ENCODE data around the gene MEOX1.
"Not testable (repeated sequence)": the region's sequence is repeated elsewhere in the genome, so short reads cannot be mapped to it uniquely, and the experiment has no call there.

The MEOX1 gene

DNA sequence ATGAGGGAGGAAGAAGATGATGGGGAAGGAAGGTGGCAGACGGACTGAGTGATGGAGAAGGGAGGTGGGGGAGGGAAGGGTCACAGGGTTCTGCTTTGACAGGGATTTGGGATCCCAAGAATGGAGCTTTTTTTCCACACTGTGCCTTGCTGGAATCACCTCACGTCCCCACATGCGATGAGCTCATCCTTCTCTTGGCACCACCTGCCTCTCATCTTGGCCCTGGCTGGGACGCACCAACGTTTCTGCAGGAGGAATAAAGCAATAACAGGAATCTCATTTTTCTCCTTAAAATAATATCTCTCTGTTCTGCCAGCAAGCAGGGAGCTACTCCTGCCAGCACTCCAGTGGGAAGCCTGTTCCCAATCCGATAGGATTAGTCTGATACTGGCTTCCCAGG, 47.8 kb downstream of the MEOX1 start:
- no peak overlapping the region for H3K4me3 ChIP-seq (ENCODE audit: low read length)
- no peaks in the 10 kb centered on the region for H3K9me3 ChIP-seq (replicated peaks; ENCODE audit: low read length)
- H3K36me3 ChIP-seq (ENCODE audit: insufficient read depth, low read length), result no peaks in the 10 kb centered on the region
- H3K9ac ChIP-seq (ENCODE audit: low read depth, low read length), result no peak overlapping the region
- peaks cover 50% of the 10 kb centered on the region for H3K27me3 ChIP-seq (ENCODE audit: control insufficient read depth, insufficient read depth, low read length)
- no peak overlapping the region for H3K4me2 ChIP-seq (ENCODE audit: low read length)
- no peaks in the 10 kb centered on the region for H3K4me1 ChIP-seq (ENCODE audit: control insufficient read depth, insufficient read depth, low read length)

DNA sequence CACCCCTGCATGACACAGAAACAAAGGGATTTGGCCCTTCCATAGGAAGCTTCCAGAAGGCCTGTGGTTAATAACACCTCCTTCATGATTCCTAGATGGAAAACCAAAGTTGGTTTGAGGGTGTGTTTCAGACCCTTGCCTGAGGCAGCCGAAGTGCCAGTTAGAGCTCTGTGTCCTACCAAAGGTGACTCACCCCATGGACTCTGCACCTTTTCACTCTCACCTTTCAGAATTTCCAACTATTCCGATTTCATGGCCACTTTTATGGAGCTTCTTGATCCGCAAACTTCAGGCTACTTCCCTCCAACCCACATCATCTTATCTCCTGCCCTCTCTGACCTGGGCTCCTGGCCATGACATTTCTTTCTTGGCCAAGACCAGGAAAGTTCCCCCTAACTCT, 49.2 kb downstream of the MEOX1 start:
- Histone ChIP-seq H3K4me3 (ENCODE audit: low read length) (no peak overlapping the region), H3K27me3 (ENCODE audit: control insufficient read depth, insufficient read depth, low read length) (peaks cover 43% of the 10 kb centered on the region), H3K9ac (ENCODE audit: low read depth, low read length) (no peak overlapping the region), H3K4me1 (ENCODE audit: control insufficient read depth, insufficient read depth, low read length) (no peaks in the 10 kb centered on the region), H3K36me3 (ENCODE audit: insufficient read depth, low read length) (no peaks in the 10 kb centered on the region), H3K9me3 (replicated peaks; ENCODE audit: low read length) (no peaks in the 10 kb centered on the region), H3K4me2 (ENCODE audit: low read length) (no peak overlapping the region)

DNA sequence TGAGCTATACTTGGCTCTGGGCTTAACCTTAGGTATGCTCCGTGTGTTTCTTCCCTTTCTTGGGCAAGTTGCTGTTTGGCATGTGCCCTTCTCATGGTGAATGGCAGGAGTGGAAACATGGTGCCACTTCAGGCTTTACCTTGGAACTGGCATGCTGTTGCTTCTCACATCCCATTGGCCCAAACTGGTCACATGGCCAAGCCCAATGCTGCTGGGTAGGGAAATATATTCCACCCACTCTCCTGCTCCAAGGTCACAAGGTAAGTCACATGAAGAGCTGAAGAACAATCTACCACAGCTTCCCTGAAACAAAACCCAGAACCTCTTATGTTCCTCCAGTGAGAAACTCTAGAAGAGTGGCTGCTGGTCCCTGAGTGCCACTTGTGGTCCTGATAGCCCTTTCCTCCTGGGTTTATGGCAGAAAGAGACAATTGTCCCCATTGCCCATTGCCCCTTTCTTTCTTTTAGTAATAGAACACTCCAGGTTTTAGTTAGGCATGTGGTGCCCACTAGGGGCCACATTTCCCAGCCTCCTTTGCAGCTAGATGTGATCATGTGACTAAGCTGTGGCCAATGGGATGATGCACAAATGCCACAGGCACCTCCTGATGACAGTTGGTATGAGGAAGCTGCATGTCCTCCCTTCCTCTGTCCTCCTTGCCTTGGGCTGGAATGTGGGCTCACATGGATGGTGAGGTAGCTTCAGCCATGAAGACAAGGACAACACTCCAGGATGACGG, 50.3 kb downstream of the MEOX1 start:
- H3K4me1 ChIP-seq (ENCODE audit: control insufficient read depth, insufficient read depth, low read length), result no peaks in the 10 kb centered on the region

DNA sequence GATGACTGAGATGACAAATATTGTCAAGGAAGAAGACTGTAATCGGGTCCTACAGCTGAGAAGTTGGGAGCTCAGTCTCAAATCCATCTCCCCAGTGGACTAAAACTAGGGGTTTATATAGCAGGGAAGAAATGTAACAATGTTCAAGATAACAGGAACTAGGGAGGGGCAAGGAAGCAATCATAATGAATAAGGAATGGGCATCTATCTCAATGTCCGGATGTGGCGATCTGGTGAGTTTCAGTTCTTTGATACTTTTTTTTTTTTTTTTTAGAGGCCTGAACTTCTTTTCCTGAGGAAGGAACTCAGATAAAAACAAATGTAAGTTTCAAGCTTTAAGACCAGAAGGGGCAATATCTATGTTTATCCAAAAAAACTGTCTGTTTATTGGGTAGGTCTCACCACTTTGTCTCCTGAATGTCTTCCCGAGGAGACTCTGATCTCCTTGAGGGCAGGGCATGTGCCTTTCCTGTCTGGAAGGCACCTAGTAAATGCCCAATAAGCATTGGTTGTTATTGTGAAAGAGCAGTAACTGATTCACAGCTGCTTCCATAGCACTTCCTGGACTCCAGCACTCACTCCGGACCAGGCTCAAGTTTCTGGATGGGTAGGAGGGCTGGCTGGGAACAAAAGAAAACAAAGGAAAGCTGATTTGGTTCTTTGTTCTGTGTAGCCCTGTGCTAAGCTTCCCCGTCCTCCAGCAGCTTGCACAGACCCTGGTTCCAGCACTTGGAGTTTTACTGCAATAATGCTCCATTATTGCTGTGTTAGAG, 51.9 kb downstream of the MEOX1 start:
- no peak overlapping the region for H3K4me2 ChIP-seq (ENCODE audit: low read length)
- H3K36me3 ChIP-seq (ENCODE audit: insufficient read depth, low read length), result no peaks in the 10 kb centered on the region
- H3K27me3 ChIP-seq (ENCODE audit: control insufficient read depth, insufficient read depth, low read length), result peaks cover 41% of the 10 kb centered on the region
- H3K9me3 ChIP-seq (replicated peaks; ENCODE audit: low read length), result no peaks in the 10 kb centered on the region
- H3K4me3 ChIP-seq (ENCODE audit: low read length), result no peak overlapping the region
- no peak overlapping the region for H3K9ac ChIP-seq (ENCODE audit: low read depth, low read length)
- no peaks in the 10 kb centered on the region for H3K4me1 ChIP-seq (ENCODE audit: control insufficient read depth, insufficient read depth, low read length)

More for the DNA sequence above, 50.3 kb downstream of the MEOX1 start:
- Histone ChIP-seq H3K4me3 (ENCODE audit: low read length) (no peak overlapping the region), H3K9me3 (replicated peaks; ENCODE audit: low read length) (no peaks in the 10 kb centered on the region), H3K27me3 (ENCODE audit: control insufficient read depth, insufficient read depth, low read length) (peaks cover 42% of the 10 kb centered on the region), H3K9ac (ENCODE audit: low read depth, low read length) (no peak overlapping the region), H3K36me3 (ENCODE audit: insufficient read depth, low read length) (no peaks in the 10 kb centered on the region), H3K4me2 (ENCODE audit: low read length) (no peak overlapping the region)

DNA sequence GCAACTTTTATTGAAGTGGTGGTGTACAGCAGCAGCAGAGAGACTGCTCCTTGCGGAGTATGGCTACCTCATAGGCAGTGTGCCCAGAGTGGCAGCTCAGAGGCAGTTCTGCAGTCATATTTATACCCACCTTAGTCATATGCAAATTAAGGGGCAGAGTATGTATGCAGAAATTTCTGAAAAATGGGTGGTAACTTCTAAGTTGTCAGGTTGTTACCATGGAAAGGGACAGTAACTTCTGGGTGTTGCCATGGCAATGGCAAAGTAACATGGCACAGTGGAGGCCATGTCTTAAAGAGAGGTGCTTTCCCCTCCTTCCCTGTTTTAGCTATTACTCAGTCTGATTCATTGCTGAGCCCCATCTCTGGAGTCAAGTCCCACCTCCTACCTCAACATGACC, 53.4 kb downstream of the MEOX1 start:
- H3K4me2 ChIP-seq (ENCODE audit: low read length), result no peak overlapping the region
- H3K4me1 ChIP-seq (ENCODE audit: control insufficient read depth, insufficient read depth, low read length), result no peaks in the 10 kb centered on the region
- H3K9ac ChIP-seq (ENCODE audit: low read depth, low read length), result no peak overlapping the region
- H3K9me3 ChIP-seq (replicated peaks; ENCODE audit: low read length), result no peaks in the 10 kb centered on the region
- no peaks in the 10 kb centered on the region for H3K36me3 ChIP-seq (ENCODE audit: insufficient read depth, low read length)
- peaks cover 37% of the 10 kb centered on the region for H3K27me3 ChIP-seq (ENCODE audit: control insufficient read depth, insufficient read depth, low read length)
- no peak overlapping the region for H3K4me3 ChIP-seq (ENCODE audit: low read length)

DNA sequence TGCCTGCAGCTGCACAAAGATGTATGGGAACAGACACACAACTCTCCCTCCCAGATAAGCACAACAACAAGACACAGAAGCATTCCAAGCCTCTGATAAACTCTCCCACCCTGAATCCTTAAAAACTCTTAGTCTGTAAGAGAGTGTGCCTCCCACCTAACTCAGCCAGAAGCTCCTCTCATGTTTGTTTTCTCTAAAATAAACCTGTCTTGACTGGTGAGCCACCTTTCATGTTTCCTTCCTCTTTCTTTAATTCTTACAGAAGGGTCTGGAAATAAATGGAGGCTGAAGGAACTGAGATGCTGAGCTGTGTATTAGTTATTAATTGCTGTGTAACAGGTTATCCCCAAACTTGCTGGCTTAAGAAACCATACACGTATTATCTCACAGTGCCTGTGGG, 57.2 kb downstream of the MEOX1 start:
- Histone ChIP-seq H3K4me1 (ENCODE audit: control insufficient read depth, insufficient read depth, low read length) (peaks cover 8% of the 10 kb centered on the region), H3K9me3 (replicated peaks; ENCODE audit: low read length) (no peaks in the 10 kb centered on the region), H3K36me3 (ENCODE audit: insufficient read depth, low read length) (no peaks in the 10 kb centered on the region), H3K9ac (ENCODE audit: low read depth, low read length) (no peak overlapping the region), H3K27me3 (ENCODE audit: control insufficient read depth, insufficient read depth, low read length) (peaks cover 23% of the 10 kb centered on the region), H3K4me2 (ENCODE audit: low read length) (no peak overlapping the region), H3K4me3 (ENCODE audit: low read length) (no peak overlapping the region)

DNA sequence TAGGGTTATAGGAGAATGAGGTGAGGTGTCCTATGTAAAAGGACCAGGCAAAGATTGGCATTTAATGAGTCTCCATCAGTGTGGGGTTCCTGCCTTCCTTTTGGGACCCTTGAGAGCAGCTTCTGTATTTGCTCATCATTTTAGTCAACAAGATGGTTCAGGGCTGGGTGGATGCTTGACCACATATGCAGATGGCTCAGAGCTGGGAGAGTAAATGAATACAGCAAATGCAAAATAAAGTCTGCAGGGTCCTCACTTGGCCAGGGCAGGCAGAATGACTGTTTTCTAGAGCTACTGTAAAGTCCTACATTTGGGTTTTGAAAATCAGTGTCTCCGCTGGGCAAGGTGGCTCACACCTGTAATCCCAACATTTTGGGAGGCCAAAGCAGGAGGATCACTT, 58.4 kb downstream of the MEOX1 start:
- no peaks in the 10 kb centered on the region for H3K36me3 ChIP-seq (ENCODE audit: insufficient read depth, low read length)
- H3K27me3 ChIP-seq (ENCODE audit: control insufficient read depth, insufficient read depth, low read length), result peaks cover 23% of the 10 kb centered on the region
- H3K4me3 ChIP-seq (ENCODE audit: low read length), result no peak overlapping the region
- H3K9ac ChIP-seq (ENCODE audit: low read depth, low read length), result no peak overlapping the region
- peaks cover 8% of the 10 kb centered on the region for H3K4me1 ChIP-seq (ENCODE audit: control insufficient read depth, insufficient read depth, low read length)
- no peaks in the 10 kb centered on the region for H3K9me3 ChIP-seq (replicated peaks; ENCODE audit: low read length)
- H3K4me2 ChIP-seq (ENCODE audit: low read length), result no peak overlapping the region

DNA sequence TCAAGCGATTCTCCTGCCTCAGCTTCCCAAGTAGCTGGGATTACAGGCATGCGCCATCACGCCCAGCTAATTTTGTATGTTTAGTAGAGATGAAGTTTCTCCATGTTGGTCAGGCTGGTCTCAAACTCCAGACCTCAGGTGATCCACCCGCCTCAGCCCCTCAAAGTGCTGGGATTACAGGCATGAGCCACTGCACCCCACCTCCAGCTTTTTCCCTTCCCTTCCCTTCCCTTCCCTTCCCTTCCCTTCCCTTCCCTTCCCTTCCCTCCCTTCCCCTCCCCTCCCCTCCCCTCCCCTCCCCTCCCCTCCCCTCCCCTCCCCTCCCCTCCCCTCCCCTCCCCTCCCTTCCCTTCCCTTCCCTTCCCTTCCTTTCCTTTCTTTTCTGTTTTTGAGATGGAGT, 59.2 kb downstream of the MEOX1 start:
- not testable (repeated sequence) for H3K9ac ChIP-seq (ENCODE audit: low read depth, low read length); H3K4me3 ChIP-seq (ENCODE audit: low read length); H3K4me2 ChIP-seq (ENCODE audit: low read length); H3K9me3 ChIP-seq (replicated peaks; ENCODE audit: low read length); H3K4me1 ChIP-seq (ENCODE audit: control insufficient read depth, insufficient read depth, low read length); H3K36me3 ChIP-seq (ENCODE audit: insufficient read depth, low read length)
- peaks cover 23% of the 10 kb centered on the region for H3K27me3 ChIP-seq (ENCODE audit: control insufficient read depth, insufficient read depth, low read length)

DNA sequence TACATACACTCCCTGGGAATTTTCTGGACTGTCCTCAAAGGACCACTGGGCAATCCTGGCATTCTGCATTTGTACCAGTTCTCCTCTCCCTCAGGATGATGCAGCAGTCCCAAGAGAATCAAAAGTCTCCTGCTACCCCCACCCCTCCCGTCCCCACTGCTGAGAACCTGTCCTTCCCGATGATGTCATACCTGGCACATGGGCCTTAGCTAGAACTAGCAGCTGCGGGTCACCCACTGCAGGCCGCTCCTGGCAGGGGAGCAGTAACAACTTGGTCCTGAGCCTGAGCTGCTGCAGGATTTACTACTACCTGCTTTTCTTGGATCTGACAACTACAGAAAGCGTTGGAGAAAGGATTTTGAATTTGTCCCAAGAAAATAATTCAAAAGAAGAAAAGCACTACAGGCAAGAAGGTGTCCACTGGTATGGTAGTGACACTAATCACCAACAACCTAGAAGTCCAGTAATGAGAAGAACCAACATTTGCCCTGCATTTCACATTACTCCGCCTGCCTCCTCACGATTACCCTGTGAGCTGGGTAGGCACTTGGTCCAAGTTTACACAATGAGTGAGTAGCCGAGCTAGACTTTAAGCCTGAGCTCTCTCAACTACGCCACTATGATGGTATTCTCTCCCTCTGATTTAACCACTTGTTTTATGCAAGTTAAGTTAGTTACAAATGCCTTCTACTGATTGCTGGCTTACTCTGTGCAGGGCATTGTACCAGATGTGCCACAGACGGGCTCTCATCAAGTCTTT, 60.3 kb downstream of the MEOX1 start:
- H3K4me1 ChIP-seq (ENCODE audit: control insufficient read depth, insufficient read depth, low read length), result peaks cover 8% of the 10 kb centered on the region
- no peaks in the 10 kb centered on the region for H3K36me3 ChIP-seq (ENCODE audit: insufficient read depth, low read length)
- no peak overlapping the region for H3K4me2 ChIP-seq (ENCODE audit: low read length)
- H3K9ac ChIP-seq (ENCODE audit: low read depth, low read length), result no peak overlapping the region
- peaks cover 26% of the 10 kb centered on the region for H3K27me3 ChIP-seq (ENCODE audit: control insufficient read depth, insufficient read depth, low read length)
- H3K9me3 ChIP-seq (replicated peaks; ENCODE audit: low read length), result no peaks in the 10 kb centered on the region
- no peak overlapping the region for H3K4me3 ChIP-seq (ENCODE audit: low read length)

DNA sequence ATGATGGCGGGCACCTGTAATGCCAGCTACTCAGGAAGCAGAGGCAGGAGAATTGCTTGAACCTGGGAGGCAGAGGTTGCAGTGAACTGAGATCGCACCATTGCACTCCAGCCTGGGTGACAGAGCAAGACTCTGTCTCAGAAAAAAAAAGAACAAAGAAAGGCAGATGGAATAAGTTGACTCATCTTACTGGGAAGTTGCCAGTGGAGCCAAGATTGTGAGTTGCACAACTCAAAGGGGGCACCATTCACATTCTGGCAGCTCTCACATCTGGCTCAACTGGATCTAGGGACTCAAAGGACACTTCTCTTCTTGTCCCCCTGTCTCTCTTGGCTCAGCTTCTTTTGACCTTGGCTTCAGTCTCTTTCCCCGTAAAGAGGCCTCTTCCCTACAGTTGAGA, 61.9 kb downstream of the MEOX1 start:
- no peak overlapping the region for H3K4me3 ChIP-seq (ENCODE audit: low read length)
- H3K4me1 ChIP-seq (ENCODE audit: control insufficient read depth, insufficient read depth, low read length), result peaks cover 8% of the 10 kb centered on the region
- peaks cover 20% of the 10 kb centered on the region for H3K27me3 ChIP-seq (ENCODE audit: control insufficient read depth, insufficient read depth, low read length)
- no peaks in the 10 kb centered on the region for H3K36me3 ChIP-seq (ENCODE audit: insufficient read depth, low read length)
- H3K4me2 ChIP-seq (ENCODE audit: low read length), result no peak overlapping the region
- H3K9ac ChIP-seq (ENCODE audit: low read depth, low read length), result no peak overlapping the region
- H3K9me3 ChIP-seq (replicated peaks; ENCODE audit: low read length), result no peaks in the 10 kb centered on the region

DNA sequence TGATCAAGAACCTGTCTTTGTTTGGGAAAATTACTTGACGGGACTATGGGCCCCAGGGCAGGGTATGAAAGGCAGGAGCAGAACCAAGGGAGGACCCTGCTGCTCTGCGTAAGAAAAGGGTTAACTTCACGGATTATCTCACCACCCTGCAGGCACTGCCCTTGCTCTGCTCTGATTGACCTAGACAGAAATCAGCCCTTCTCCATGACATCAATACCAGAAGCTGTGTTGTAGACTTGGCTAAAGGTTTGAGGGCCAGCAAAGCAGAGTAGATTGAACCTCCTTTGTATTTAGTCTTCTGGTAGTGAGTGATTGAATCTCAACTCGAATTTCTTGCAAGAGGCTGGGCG, 62.7 kb downstream of the MEOX1 start:
- H3K9me3 ChIP-seq (replicated peaks; ENCODE audit: low read length), result no peaks in the 10 kb centered on the region
- H3K4me1 ChIP-seq (ENCODE audit: control insufficient read depth, insufficient read depth, low read length), result peaks cover 8% of the 10 kb centered on the region
- no peak overlapping the region for H3K9ac ChIP-seq (ENCODE audit: low read depth, low read length)
- no peaks in the 10 kb centered on the region for H3K36me3 ChIP-seq (ENCODE audit: insufficient read depth, low read length)
- H3K4me2 ChIP-seq (ENCODE audit: low read length), result no peak overlapping the region
- H3K4me3 ChIP-seq (ENCODE audit: low read length), result no peak overlapping the region
- H3K27me3 ChIP-seq (ENCODE audit: control insufficient read depth, insufficient read depth, low read length), result peaks cover 13% of the 10 kb centered on the region

All from skeletal muscle satellite cell (primary cell).